ENCODE results near the gene SULF2. TPM values are rescaled to one million over a fixed set of nuclear protein-coding genes. Genes with fewer than 3 reads are reported as not detected.

Gene SULF2
- total RNA-seq, 4 donors from 2014 or later: 31.5 to 182 (median 94.4) TPM

DNA sequence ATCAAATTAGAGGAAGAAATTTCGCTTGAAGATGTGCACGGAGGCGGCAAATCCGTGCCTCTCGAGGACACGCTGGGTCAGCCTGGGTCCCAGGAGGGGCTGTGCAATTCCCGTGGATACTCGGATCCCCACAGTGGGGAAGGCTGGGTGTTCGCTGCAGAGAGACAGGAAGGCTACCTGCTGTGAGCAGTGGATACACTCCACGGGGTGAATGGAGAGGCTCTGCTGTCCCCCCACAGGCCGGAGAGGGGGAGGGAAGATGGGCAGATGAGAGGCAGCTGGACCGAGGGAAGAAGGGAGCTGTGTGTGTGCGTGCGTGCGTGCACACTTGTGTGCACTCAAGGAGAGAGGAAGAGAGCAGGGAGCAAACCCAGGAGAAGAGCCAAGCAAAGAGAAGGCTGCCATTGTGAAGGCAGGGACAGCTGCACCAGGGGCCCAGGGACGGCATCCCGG lies 57.3 kb downstream of the SULF2 start:
- peak overlapping the region in 1 of 4 donors; percentile 39 for H3K27ac ChIP-seq
- H3K9me3 ChIP-seq: no peaks in the 10 kb centered on the region
- peaks cover 0 to 17% (median 0%) of the 10 kb centered on the region in 3 donors for H3K4me1 ChIP-seq
- H3K27me3 ChIP-seq: no peaks in the 10 kb centered on the region
- WGBS, 2 donors: 63 to 72% methylated on average over 12 to 17 of the region's 17 CpGs
- intact Hi-C loops (cut with DNase I): no loop called here
- H3K36me3 ChIP-seq: peaks cover 0 to 85% (median 4%) of the 10 kb centered on the region in 3 donors
- TF ChIP-seq, protein P1, sequence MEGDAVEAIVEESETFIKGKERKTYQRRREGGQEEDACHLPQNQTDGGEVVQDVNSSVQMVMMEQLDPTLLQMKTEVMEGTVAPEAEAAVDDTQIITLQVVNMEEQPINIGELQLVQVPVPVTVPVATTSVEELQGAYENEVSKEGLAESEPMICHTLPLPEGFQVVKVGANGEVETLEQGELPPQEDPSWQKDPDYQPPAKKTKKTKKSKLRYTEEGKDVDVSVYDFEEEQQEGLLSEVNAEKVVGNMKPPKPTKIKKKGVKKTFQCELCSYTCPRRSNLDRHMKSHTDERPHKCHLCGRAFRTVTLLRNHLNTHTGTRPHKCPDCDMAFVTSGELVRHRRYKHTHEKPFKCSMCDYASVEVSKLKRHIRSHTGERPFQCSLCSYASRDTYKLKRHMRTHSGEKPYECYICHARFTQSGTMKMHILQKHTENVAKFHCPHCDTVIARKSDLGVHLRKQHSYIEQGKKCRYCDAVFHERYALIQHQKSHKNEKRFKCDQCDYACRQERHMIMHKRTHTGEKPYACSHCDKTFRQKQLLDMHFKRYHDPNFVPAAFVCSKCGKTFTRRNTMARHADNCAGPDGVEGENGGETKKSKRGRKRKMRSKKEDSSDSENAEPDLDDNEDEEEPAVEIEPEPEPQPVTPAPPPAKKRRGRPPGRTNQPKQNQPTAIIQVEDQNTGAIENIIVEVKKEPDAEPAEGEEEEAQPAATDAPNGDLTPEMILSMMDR (IDR thresholded peaks at IDR 0.05): no peak
- TF ChIP-seq POLR2A (IDR thresholded peaks at IDR 0.05): no peak
- H3K4me3 ChIP-seq: no peak overlapping the region
- DNase-seq: no peak

DNA sequence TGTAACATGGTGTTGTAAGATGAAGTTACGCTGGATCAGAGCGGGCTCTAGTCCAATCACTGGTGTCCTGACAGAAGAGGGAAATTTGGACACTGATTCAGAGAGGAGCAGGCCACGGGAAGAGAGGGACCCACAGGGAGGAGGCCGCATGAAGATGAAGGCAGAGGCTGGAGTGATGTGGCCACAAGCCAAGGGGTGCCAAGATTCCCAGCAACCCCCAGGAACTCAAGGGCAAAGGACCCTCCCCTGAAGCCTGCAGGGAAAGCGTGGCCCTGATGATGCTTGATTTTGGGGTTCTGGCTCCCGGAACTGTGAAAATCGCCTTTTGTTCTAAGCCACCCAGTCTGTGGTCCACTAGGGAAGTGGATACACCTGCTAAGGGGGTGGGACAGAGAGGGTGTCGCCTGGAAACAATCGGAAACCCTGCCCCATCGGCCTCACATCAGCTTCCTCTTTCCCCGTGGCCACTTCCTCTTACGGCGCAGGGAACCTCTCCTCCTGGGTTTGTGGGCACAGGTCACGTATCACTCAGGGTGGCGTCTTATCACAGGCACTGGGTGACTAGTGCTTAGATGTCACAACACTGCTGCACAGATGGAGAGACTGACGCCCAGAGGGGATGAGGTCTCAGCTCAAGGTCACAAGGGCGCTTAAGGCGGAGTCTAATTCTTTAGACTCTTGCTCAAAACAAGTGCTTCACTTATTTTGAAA lies 58.0 kb downstream of the SULF2 start:
- DNase-seq: peak; percentile 44
- peaks cover 0 to 85% (median 4%) of the 10 kb centered on the region in 3 donors for H3K36me3 ChIP-seq
- peaks cover 0 to 17% (median 0%) of the 10 kb centered on the region in 3 donors for H3K4me1 ChIP-seq
- no peaks in the 10 kb centered on the region for H3K9me3 ChIP-seq
- TF ChIP-seq, protein P1 (IDR thresholded peaks at IDR 0.05): no peak
- TF ChIP-seq POLR2A (IDR thresholded peaks at IDR 0.05): no peak
- no peak overlapping the region for H3K4me3 ChIP-seq
- no peaks in the 10 kb centered on the region for H3K27me3 ChIP-seq
- WGBS, 2 donors: 63 to 78% methylated on average over 14 of the region's 18 CpGs
- H3K27ac ChIP-seq: peak overlapping the region in 2 of 4 donors; percentile 35 to 39
- intact Hi-C loops (cut with DNase I): no loop called here

DNA sequence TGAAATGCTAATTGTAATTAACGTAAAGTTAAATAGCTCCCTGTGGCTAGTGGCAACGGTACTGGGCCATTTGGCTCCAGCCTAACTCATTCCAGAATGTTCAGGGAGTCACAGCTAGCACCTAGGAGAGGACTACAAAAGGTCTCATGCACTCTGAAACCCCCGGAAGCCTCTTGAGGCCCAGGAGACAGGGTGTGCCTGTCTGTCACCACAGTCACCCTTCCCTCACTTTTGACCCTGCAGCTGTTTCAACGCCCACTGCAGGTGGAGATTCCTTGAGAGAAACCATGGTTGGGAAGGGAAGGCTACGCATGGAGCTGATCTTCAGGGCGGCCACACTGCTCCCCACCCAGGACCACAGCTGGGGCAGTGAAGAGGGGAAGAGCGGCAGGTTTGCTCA lies 58.6 kb downstream of the SULF2 start:
- intact Hi-C loops (cut with DNase I): no loop called here
- no peaks in the 10 kb centered on the region for H3K27me3 ChIP-seq
- H3K4me3 ChIP-seq: no peak overlapping the region
- WGBS, 2 donors: 81 to 98% methylated on average over 5 to 7 of the region's 7 CpGs
- no peak for DNase-seq
- H3K36me3 ChIP-seq: peaks cover 0 to 85% (median 4%) of the 10 kb centered on the region in 3 donors
- H3K9me3 ChIP-seq: no peaks in the 10 kb centered on the region
- peaks cover 0 to 19% (median 0%) of the 10 kb centered on the region in 3 donors for H3K4me1 ChIP-seq
- TF ChIP-seq POLR2A (IDR thresholded peaks at IDR 0.05): no peak
- TF ChIP-seq, protein P1 (IDR thresholded peaks at IDR 0.05): no peak
- no peak overlapping the region for H3K27ac ChIP-seq

DNA sequence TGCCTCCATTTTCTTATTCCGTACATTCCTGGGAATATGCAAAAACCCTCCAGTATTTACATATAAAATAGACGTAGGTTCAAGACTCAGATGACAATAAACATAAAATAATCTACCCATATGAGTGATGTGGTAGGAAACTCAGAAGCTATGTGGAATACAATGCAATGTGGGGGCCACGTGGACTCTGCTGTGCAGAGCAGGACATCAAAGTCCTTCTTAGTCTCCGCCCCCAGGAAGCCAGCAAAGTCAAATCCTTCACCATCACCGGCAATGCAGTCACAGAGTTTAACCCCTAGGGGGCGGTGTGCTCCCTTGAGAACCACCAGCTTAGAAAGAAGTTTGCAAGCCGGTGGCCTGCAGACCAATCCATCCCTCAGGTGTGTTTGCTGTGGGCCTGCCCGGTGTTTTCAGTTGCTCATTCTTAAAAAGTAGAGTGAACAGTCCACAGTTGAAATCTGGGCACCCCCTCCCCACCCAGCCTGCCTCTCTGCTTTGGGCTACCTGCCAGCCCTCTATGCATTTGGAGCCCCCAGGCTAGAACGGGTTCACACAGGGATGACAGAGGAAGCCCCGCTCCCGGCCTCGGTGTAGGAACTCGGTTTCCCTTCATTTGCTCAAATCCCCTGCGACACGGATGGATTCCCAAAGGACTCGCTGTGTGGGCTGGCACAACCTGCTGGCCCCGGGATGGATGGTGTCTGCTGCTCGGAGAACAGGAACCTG lies 59.9 kb downstream of the SULF2 start:
- WGBS, 2 donors: 25 to 54% methylated on average over 6 to 17 of the region's 18 CpGs
- no peak overlapping the region for H3K27ac ChIP-seq
- intact Hi-C loops (cut with DNase I): no loop called here
- peaks cover 0 to 79% (median 4%) of the 10 kb centered on the region in 3 donors for H3K36me3 ChIP-seq
- no peak for TF ChIP-seq POLR2A (IDR thresholded peaks at IDR 0.05)
- TF ChIP-seq, protein P1 (IDR thresholded peaks at IDR 0.05): peak; percentile 55 to 93 (median 90)
- peak; percentile 31 for DNase-seq
- peaks cover 0 to 31% (median 0%) of the 10 kb centered on the region in 3 donors for H3K4me1 ChIP-seq
- no peaks in the 10 kb centered on the region for H3K27me3 ChIP-seq
- H3K4me3 ChIP-seq: no peak overlapping the region
- H3K9me3 ChIP-seq: no peaks in the 10 kb centered on the region

DNA sequence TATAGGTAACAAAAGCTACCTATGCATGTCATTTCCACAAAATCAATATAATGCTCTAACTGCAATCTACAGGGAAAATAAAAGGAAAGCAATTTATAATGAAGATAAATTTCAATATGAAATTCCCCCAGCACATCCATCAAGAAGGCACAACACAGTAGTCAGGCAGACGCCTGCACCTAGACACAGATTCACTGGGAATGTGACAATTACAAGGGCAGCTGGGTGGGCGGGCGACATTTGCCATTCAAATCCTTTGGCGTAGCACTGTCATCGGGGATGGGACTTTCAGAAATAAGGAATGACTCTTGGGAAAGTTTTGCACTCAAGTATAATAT lies 60.4 kb downstream of the SULF2 start:
- WGBS, 2 donors: 83% methylated on average over 5 of the region's 5 CpGs
- TF ChIP-seq POLR2A (IDR thresholded peaks at IDR 0.05): no peak
- TF ChIP-seq, protein P1 (IDR thresholded peaks at IDR 0.05): no peak
- DNase-seq: no peak
- peaks cover 0 to 34% (median under 1%) of the 10 kb centered on the region in 3 donors for H3K4me1 ChIP-seq
- no peak overlapping the region for H3K27ac ChIP-seq
- no peaks in the 10 kb centered on the region for H3K9me3 ChIP-seq
- peaks cover 0 to 74% (median 4%) of the 10 kb centered on the region in 3 donors for H3K36me3 ChIP-seq
- no peaks in the 10 kb centered on the region for H3K27me3 ChIP-seq
- H3K4me3 ChIP-seq: no peak overlapping the region
- intact Hi-C loops (cut with DNase I): no loop called here
